ENCODE results near the gene TBL1X.
"Not testable (repeated sequence)": the region's sequence is repeated elsewhere in the genome, so short reads cannot be mapped to it uniquely, and the experiment has no call there.

Gene TBL1X

DNA sequence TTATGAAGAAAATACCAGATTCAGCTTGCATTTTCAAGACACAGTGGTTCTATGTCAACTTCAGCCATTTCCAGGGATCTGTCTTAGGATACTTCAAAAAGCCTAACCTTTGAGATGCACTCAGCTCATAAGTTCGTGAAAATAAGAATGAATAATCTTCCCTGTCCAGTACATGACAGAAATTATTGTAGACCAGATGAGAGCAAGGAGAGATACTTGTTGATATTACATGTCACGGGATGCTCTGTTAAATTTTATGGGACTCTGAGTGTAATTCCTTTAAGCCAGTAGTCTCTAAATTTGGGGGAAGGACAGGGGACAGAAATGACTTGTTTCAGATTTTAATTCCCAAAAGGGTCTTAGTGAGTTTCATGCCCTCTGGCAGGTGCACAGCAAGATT is 8.8 kb downstream of the TBL1X start:
- DNase-seq (ENCODE audit: low read depth) = no peak
- H3K4me3 ChIP-seq (ENCODE audit: low read depth, low read length) = no peak overlapping the region
- no peak for TF ChIP-seq MYC (IDR thresholded peaks at IDR 0.05; ENCODE audit: low read depth, low read length)
- TF ChIP-seq, protein P1, sequence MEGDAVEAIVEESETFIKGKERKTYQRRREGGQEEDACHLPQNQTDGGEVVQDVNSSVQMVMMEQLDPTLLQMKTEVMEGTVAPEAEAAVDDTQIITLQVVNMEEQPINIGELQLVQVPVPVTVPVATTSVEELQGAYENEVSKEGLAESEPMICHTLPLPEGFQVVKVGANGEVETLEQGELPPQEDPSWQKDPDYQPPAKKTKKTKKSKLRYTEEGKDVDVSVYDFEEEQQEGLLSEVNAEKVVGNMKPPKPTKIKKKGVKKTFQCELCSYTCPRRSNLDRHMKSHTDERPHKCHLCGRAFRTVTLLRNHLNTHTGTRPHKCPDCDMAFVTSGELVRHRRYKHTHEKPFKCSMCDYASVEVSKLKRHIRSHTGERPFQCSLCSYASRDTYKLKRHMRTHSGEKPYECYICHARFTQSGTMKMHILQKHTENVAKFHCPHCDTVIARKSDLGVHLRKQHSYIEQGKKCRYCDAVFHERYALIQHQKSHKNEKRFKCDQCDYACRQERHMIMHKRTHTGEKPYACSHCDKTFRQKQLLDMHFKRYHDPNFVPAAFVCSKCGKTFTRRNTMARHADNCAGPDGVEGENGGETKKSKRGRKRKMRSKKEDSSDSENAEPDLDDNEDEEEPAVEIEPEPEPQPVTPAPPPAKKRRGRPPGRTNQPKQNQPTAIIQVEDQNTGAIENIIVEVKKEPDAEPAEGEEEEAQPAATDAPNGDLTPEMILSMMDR (IDR thresholded peaks at IDR 0.05; ENCODE audit: low read depth, low read length) = no peak
- TF ChIP-seq, protein P2, sequence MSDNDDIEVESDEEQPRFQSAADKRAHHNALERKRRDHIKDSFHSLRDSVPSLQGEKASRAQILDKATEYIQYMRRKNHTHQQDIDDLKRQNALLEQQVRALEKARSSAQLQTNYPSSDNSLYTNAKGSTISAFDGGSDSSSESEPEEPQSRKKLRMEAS (IDR thresholded peaks at IDR 0.05; ENCODE audit: low read depth, low read length) = no peak

DNA sequence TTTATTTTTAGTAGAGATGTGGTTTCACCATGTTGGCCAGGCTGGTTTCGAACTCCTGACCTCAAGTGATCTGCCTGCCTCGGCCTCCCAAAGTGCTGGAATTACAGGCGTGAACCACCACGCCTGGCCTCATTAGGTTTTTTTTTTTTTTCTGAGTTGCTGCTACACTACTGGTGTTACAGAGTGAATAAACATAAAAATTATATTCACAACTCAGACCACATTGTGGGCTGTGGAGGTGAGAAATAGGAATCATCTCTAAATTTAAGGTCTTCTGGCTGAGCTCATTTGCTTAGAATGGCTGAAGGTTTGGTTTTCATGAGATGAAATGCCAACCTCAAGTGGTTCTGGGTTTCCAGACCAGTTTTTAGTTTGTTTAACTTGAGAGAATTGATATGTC is 10.6 kb downstream of the TBL1X start:
- H3K4me3 ChIP-seq (ENCODE audit: low read depth, low read length); DNase-seq (ENCODE audit: low read depth): not testable (repeated sequence)

DNA sequence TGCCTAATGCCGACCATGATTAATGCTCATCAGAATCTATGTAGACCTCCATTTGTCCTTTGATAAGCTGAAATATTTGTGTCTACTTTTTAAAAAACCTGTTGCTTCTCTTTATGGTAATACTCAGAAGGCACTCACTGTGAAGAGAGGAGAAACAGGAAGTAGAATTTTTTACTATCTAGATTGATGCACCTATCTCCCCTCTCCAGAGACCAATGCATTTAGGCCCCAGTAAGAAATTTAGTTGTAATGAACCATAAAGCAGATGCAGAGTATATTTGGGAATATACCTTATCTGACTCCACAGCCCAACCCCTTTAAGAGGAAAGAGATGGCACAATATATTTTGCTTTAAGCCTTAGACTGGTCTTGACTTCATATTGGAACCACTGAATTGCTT is 11.1 kb downstream of the TBL1X start:
- no peak overlapping the region for H3K4me3 ChIP-seq (ENCODE audit: low read depth, low read length)
- TF ChIP-seq, protein P2 (IDR thresholded peaks at IDR 0.05; ENCODE audit: low read depth, low read length) = no peak
- TF ChIP-seq MYC (IDR thresholded peaks at IDR 0.05; ENCODE audit: low read depth, low read length) (no peak), POLR2A (IDR thresholded peaks at IDR 0.05; ENCODE audit: extremely low read depth, insufficient read length) (no peak)
- TF ChIP-seq, protein P1 (IDR thresholded peaks at IDR 0.05; ENCODE audit: low read depth, low read length) = no peak
- DNase-seq (ENCODE audit: low read depth) = no peak

DNA sequence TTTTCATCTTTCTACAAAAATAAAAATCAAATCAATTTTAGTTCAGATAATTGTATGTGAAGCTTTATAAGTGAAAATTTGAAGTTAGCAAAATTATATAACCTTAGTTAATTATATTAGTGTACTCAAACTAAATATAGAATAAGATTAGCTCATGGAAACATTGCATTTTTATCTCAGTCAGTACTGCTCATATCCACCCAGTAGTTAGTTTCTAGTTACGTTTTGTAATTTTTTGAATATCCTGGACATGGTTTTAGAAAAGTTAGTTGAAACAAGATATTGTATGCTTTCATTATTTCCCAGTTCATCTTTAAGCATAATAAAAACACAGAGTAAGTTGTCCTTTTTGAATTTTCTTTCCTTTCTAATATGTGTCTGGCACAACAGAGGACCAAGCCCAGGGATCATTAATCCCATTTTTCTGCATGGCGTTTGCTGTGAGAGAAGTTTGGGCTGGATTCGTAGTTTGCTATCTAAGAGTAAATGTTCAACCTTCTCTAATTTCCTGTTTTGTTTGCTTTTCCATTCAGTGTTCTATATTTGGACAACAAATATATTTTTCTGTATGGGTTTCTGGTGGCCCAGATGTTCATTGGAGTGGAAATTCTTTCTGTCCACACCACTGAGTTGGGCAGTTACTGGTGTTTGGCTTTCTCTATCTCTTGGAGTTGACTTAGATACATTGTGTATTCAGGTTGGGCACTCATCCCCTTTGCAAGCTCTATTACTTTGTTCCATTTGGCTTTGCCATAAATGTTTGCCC is 12.1 kb downstream of the TBL1X start:
- TF ChIP-seq, protein P1 (IDR thresholded peaks at IDR 0.05; ENCODE audit: low read depth, low read length) = no peak
- no peak overlapping the region for H3K4me3 ChIP-seq (ENCODE audit: low read depth, low read length)
- no peak for DNase-seq (ENCODE audit: low read depth)

DNA sequence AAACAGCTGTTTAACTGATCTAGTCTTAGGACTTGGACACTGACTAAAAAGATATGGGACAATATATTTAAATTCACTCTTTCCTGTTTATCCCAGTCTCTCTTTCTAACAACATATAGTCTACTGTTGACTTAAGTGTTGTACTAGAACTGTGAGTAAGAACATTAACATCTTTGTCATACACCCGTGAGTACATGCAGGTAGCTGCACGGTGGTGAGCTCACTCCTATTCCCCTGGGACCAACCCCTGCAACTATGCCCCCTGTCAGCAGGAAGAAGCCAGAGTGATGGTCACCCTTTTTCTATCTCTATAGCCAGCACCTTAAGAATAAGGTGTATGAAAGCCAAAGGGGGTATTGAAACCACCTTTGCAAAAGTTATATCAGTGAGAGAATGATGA is 17.6 kb downstream of the TBL1X start:
- no peak for DNase-seq (ENCODE audit: low read depth)
- H3K4me3 ChIP-seq (ENCODE audit: low read depth, low read length) = no peak overlapping the region
- TF ChIP-seq, protein P2 (IDR thresholded peaks at IDR 0.05; ENCODE audit: low read depth, low read length) = no peak
- TF ChIP-seq POLR2A (IDR thresholded peaks at IDR 0.05; ENCODE audit: extremely low read depth, insufficient read length) = no peak
- TF ChIP-seq MYC (IDR thresholded peaks at IDR 0.05; ENCODE audit: low read depth, low read length) = no peak
- TF ChIP-seq, protein P1 (IDR thresholded peaks at IDR 0.05; ENCODE audit: low read depth, low read length) = no peak

DNA sequence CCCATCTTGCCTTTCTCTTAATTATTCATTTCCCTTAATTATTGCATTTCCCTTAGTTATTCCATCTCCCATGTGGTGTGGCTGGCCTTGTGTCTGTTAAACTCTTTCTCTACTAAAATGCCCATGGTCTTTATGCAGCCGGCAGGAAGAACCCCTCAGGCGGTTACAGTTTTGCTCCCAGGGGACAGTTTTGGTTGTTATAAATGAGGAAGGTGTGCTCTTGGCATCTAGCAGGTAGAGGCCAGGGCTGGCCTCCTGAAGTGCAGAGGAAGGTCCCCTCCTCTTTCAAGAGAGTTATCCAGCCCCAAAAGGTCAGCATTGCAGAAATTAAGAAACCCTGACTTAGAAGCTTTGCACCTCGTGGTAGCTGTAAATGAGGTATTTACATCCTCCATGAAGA is 18.0 kb downstream of the TBL1X start:
- no peak overlapping the region for H3K4me3 ChIP-seq (ENCODE audit: low read depth, low read length)
- DNase-seq (ENCODE audit: low read depth) = no peak
- TF ChIP-seq POLR2A (IDR thresholded peaks at IDR 0.05; ENCODE audit: extremely low read depth, insufficient read length) (no peak), MYC (IDR thresholded peaks at IDR 0.05; ENCODE audit: low read depth, low read length) (no peak)
- TF ChIP-seq, protein P1 (IDR thresholded peaks at IDR 0.05; ENCODE audit: low read depth, low read length) = no peak
- TF ChIP-seq, protein P2 (IDR thresholded peaks at IDR 0.05; ENCODE audit: low read depth, low read length) = no peak

Measured in NB4 (cell line).